Naive B cell (primary cell): ENCODE data around the gene GNA15. TPM values are rescaled to one million over a fixed set of nuclear protein-coding genes. Genes with fewer than 3 reads are reported as not detected.
"Not testable (repeated sequence)": the region's sequence is repeated elsewhere in the genome, so short reads cannot be mapped to it uniquely, and the experiment has no call there.

ENCODE experiments used
- ATAC-seq, 2 donors: fragments of 150-1000 bp; cut with Tn5 transposase; 2 replicates each; pipeline ENCODE4 v1.10.0; 2021; ENCODE audit warnings: low read depth in 2 of 2, mild to moderate bottlenecking in 2 of 2, moderate library complexity in 2 of 2
- DNase-seq: peaks from one replicate; pipeline ENCODE4 v3.0.0; 2022
- H3K27ac Mint-ChIP-seq, 6 donors: one replicate each; pipeline ENCODE4 v1.8.0; 2020 to 2022; ENCODE audit warnings: mild to moderate bottlenecking in 6 of 6, mixed read lengths in 6 of 6, moderate library complexity in 5 of 6, inconsistent platforms in 2 of 6
- H3K27me3 Mint-ChIP-seq, 3 donors: one replicate each; pipeline ENCODE4 v1.8.0; 2021 to 2022; ENCODE audit warnings: mixed read lengths in 3 of 3, mild to moderate bottlenecking in 1 of 3
- H3K36me3 Mint-ChIP-seq, 2 donors: one replicate each; pipeline ENCODE4 v1.8.0; 2020 to 2022; ENCODE audit warnings: mixed read lengths in 2 of 2, inconsistent platforms in 1 of 2, mild to moderate bottlenecking in 1 of 2
- H3K4me1 Mint-ChIP-seq, 3 donors: one replicate each; pipeline ENCODE4 v1.8.0; 2020 to 2022; ENCODE audit warnings: mixed read lengths in 3 of 3, inconsistent platforms in 1 of 3, mild to moderate bottlenecking in 1 of 3, moderate library complexity in 1 of 3
- H3K4me3 Mint-ChIP-seq, 8 donors: one replicate each; pipeline ENCODE4 v1.8.0; 2020 to 2022; ENCODE audit warnings: mild to moderate bottlenecking in 8 of 8, mixed read lengths in 8 of 8, moderate library complexity in 8 of 8, inconsistent platforms in 2 of 8
- H3K9me3 Mint-ChIP-seq, 7 donors: one replicate each; pipeline ENCODE4 v1.8.0; 2020 to 2022; ENCODE audit warnings: mixed read lengths in 7 of 7, mild to moderate bottlenecking in 5 of 7, inconsistent platforms in 2 of 7, moderate library complexity in 1 of 7
- polyA plus RNA-seq, 6 donors: library from polyadenylated mRNA; unstranded; fragments of 300-500 nt; fragmentation: Illumina TruSeq; gene quantifications; one replicate each; pipeline ENCODE4 v1.2.3, GENCODE V29; 2021; ENCODE audit warnings: low read depth in 6 of 6

The GNA15 gene
- polyA plus RNA-seq, 6 donors from 2014 or later: 0.21 to 0.59 (median 0.53) TPM; not detected in 3

DNA sequence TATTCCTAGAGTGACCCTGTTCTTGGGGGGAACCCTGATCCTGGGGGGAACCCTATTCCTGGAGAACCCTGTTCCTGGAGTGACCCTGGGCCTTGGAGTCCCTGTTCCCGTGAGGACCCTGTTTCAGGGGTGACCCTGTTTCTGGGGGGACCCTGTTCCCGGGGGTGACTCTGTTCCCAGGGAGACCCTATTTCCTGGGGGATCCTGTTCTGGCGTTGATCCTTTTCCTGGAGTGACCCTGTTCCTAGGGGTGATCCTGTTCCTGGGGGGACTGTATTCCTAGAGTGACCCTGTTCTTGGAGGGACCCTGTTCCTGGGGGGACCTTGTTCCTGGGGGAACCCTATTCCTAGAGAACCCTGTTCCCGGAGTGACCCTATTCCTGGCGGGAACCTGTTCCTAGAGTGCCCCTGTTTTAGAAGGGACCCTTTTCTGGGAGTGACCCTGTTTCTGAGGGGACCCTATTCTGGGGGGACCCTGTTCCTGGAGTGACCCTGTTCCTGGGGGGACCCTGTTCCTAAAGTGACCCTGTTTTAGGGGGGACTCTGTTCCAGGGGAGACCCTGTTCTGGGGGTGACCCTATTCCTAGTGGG lies 15.0 kb downstream of the GNA15 start:
- ATAC-seq (no peak), DNase-seq (no peak)
- Mint-ChIP-seq H3K4me1 (peaks cover 10 to 16% (median 12%) of the 10 kb centered on the region in 3 donors), H3K27me3 (peaks cover 0 to 12% (median 0%) of the 10 kb centered on the region in 3 donors), H3K27ac (no peak overlapping the region), H3K4me3 (no peak overlapping the region), H3K9me3 (no peaks in the 10 kb centered on the region), H3K36me3 (no peaks in the 10 kb centered on the region)

DNA sequence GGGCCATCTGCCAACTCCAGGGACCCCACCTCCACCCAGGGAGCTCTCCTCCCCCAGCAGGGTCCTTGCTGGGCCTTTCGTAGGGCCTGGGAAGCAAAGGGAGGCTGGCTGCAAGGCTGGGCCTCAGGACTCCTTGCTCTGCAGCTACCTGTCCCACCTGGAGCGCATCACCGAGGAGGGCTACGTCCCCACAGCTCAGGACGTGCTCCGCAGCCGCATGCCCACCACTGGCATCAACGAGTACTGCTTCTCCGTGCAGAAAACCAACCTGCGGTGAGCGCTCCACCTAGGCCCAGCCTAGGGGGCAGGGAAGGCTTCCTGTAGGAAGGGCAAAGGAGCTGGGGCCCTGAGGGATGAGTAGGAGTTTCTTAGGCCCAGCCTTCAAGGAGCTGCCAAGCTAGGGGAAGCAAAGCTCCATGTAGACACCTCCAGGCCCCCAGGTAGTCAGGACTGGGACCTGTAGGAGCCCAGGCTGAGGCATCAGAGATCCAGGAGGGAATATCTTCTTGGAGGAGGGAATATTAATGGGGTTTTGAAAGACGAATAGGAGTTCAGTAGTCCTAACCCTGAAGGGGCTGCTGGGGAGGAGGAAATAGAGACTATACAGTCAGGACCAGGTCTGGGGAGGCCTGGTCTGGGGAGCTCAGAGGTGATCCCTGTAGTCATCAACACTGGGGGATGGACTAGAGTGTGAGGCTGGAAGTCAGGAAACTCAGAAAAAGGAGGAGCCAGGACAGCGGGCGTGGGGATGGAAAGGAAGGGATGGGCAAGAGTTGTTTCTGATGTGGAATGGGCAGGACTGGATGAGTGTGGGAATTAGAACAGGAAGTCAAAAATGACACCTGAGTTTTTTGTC lies 16.0 kb downstream of the GNA15 start:
- peak overlapping the region in 1 of 6 donors; percentile 61 for H3K27ac Mint-ChIP-seq
- no peak for DNase-seq
- H3K4me3 Mint-ChIP-seq: no peak overlapping the region
- H3K27me3 Mint-ChIP-seq: peaks cover 0 to 6% (median 0%) of the 10 kb centered on the region in 3 donors
- H3K4me1 Mint-ChIP-seq: peaks cover 3 to 13% (median 7%) of the 10 kb centered on the region in 3 donors
- H3K36me3 Mint-ChIP-seq: no peaks in the 10 kb centered on the region
- ATAC-seq: no peak
- no peaks in the 10 kb centered on the region for H3K9me3 Mint-ChIP-seq

DNA sequence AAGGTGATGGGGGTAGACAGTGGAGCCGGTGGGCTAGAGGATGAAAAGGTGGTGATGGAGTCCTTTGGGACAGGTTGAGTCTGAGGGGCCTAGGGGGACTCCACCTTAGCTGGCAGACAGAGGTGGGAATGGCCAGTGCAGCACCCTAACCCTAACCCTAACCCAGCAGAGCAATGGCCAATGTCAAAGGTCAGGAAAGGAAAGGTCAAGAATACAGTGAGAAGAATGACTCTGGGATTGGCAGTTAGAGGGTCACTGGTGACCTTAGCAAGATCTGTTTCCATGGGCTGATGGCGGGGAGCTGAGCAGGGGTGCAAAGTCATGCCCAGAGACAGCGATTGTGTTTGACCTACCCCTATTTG lies 16.6 kb downstream of the GNA15 start:
- no peaks in the 10 kb centered on the region for H3K9me3 Mint-ChIP-seq
- ATAC-seq: no peak
- peaks cover 0 to 11% (median 5%) of the 10 kb centered on the region in 3 donors for H3K4me1 Mint-ChIP-seq
- no peak overlapping the region for H3K27ac Mint-ChIP-seq
- H3K36me3 Mint-ChIP-seq: no peaks in the 10 kb centered on the region
- no peak for DNase-seq
- no peak overlapping the region for H3K4me3 Mint-ChIP-seq
- H3K27me3 Mint-ChIP-seq: peaks cover 0 to 5% (median 0%) of the 10 kb centered on the region in 3 donors

DNA sequence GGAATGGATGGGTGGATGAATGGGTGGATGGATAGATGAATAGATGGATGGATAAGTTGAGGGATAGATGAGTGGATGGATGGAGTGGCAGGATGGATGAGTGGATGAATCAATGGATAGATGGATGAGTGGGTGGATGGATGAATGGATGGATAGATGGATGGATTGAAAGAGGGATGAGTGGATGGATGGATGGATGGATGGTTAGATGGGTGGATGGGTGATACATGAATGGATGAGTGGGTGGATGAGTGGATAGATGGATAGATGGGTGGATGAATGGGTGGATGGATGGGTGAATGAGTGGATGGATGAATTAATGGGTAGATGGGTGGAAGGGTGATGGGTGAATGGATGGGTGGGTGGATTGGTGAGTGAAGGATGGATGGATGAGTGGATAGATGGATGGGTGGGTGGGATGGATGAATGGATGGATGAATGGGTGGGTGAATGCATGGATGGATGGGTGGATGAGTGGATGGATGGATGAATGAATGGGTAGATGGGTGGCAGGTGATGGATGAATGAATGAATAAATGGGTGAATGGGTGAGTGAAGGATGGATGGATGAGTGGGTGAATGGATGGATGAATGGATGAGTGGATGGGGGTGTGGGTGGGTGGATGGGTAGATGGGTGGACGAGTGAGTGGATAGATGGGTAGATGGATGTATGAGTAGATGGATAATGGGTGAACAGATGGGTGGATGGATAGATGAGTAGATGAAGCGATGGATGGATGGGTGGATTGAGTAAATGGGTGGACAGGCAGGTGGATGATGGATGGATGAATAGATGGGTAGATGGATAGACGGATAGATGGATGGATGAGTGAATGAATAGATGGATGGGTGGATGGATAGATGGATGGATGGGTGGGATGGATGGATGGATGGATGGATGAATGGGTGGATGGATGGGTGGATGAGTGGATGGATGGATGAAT lies 17.7 kb downstream of the GNA15 start:
- Mint-ChIP-seq H3K9me3 (no peaks in the 10 kb centered on the region), H3K27me3 (peaks cover 0 to 5% (median 0%) of the 10 kb centered on the region in 3 donors), H3K4me1 (peaks cover 0 to 11% (median 5%) of the 10 kb centered on the region in 3 donors), H3K36me3 (no peaks in the 10 kb centered on the region), H3K4me3 (no peak overlapping the region), H3K27ac (no peak overlapping the region)
- no peak for DNase-seq
- ATAC-seq: no peak

DNA sequence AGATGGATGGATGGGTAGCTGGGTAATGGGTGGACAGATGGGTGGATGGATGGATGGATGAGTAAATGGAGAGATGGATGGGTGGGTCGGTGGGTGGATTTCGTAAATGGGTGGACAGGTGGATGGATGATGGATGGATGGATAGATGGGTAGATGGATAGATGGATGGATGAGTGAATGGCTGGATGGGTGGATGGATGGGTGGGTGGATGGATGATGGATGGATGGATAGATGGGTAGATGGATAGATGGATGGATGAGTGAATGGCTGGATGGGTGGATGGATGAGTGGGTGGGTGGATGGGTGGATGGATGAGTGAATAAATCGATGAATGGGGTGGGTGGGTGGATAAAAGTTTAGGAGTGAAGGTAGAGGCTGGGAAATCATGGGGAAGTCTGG lies 18.6 kb downstream of the GNA15 start:
- H3K4me1 Mint-ChIP-seq, H3K27me3 Mint-ChIP-seq, DNase-seq, H3K9me3 Mint-ChIP-seq, ATAC-seq, H3K36me3 Mint-ChIP-seq: not testable (repeated sequence)
- H3K27ac Mint-ChIP-seq: peak overlapping the region in 2 of 6 donors; percentile 80 to 87
- H3K4me3 Mint-ChIP-seq: peak overlapping the region in 3 of 8 donors; percentile 33 to 68 (median 61)

DNA sequence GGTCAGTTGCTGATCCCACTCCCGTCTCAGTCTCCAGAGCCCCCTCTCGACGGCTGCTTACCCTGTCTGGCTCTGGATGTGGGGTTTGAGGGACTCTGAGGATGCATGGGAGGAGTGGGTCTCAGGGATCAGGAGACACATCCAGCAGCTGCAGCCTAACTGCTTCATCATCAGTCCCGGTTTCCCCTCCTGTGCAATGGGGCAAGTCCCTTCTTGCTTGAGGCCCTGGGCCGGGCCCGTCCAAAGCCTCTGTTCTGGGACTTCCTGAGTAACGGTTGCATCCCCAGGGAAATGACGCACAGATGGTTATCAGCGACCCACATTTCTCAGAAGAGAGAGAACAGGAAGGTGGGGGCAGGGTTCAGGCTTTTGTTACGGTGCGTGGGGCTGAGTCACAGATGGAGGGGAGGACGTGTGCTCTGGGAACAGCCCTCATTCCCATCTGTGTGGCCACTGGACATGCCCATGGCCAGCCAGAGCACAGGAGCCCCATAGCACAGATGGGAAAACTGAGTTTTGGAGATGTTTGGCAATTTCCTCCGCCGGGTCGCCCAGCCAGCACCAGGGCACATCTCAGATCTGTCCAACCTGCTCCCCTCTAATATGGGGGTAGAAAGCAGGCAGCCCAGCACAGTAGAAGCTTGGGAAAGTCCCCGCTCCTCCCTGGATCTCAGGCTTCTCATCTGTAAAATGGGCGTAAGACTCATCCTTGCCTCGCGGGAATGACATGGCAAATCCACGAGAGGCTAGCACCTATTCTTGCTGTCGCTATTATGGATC lies 19.3 kb downstream of the GNA15 start:
- Mint-ChIP-seq H3K4me3 (peak overlapping the region in 6 of 8 donors; percentile 22 to 83 (median 64)), H3K4me1 (peaks cover 0 to 3% (median 3%) of the 10 kb centered on the region in 3 donors), H3K27ac (peak overlapping the region in 3 of 6 donors; percentile 72 to 87 (median 83)), H3K27me3 (no peaks in the 10 kb centered on the region), H3K36me3 (no peaks in the 10 kb centered on the region), H3K9me3 (peaks cover 0 to 2% (median 0%) of the 10 kb centered on the region in 7 donors)
- ATAC-seq (peak; percentile 97), DNase-seq (peak; percentile 65)

DNA sequence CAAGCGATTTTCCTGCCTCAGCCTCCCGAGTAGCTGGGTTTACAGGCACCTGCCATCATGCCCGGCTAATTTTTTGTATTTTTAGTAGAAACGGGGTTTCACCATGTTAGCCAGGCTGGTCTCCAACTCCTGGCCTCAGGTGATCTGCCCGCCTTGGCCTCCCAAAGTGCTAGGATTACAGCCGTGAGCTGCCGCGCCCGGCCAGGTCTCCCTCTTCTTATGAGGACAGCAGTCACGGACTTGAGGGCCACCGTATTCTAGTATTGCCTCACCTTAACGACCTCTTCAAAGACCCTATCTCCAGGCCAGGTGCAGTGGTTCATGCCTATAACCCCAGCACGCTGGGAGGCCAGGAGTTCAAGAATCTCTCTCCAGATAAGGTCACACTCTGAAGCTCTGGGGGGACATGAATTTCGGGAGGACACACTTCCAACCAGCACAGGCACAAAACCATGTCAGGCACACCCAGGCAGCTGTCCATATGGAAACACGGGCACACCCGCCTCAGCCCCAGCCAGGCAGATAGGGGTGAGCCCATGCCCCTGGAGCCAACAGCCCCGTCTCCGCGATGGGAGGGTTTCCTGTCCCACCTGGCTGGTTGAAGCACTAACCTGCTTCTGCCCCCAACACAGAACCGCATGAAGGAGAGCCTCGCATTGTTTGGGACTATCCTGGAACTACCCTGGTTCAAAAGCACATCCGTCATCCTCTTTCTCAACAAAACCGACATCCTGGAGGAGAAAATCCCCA lies 21.4 kb downstream of the GNA15 start:
- Mint-ChIP-seq H3K9me3 (peaks cover 0 to 4% (median 0%) of the 10 kb centered on the region in 7 donors), H3K4me3 (peak overlapping the region in 1 of 8 donors; percentile 42), H3K4me1 (peaks cover 0 to 3% (median 3%) of the 10 kb centered on the region in 3 donors), H3K27me3 (no peaks in the 10 kb centered on the region), H3K36me3 (no peaks in the 10 kb centered on the region), H3K27ac (peak overlapping the region in 2 of 6 donors; percentile 40 to 53)
- ATAC-seq (no peak), DNase-seq (no peak)

DNA sequence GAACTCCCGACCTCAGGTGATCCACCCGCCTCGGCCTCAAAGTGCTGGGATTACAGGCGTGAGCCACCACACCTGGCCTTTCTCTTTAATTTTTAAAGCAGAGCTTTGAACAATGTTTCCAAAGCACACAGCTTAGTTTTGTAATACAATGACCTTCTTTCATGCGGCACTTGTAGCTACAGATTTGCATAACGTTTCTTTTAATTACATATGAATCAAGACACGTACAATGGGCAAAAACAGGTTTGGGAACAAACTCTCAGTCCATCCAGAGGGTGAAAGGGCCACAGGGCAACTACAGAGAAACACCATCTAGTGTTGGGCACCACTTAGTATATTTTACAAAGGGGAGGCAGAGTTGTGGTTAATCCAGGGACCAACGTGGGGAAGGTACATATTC lies 23.7 kb downstream of the GNA15 start:
- H3K9me3 Mint-ChIP-seq: peaks cover 0 to 4% (median 0%) of the 10 kb centered on the region in 7 donors
- no peaks in the 10 kb centered on the region for H3K27me3 Mint-ChIP-seq
- no peak overlapping the region for H3K4me3 Mint-ChIP-seq
- H3K36me3 Mint-ChIP-seq: no peaks in the 10 kb centered on the region
- no peak for ATAC-seq
- DNase-seq: no peak
- H3K4me1 Mint-ChIP-seq: peaks cover 3 to 13% (median 9%) of the 10 kb centered on the region in 3 donors
- H3K27ac Mint-ChIP-seq: no peak overlapping the region

DNA sequence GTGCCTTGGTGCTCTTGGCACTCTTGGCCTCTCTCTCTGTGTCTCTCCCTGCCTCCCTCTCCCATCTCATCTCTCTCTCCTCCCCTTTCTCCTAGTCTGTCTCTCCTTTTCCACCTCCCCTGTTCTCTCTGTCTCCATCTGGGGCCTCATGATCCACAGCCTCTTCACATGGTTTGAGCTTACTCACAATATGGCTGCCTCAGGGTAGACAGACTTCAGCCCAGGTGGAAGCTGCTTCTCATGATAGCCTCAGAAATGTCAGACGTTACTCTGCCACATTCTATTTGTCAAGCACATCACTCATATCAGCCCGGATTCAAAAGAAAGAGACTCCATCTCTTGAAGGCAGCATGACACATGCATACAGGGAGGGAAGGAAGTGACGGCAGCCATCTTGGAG lies 24.4 kb downstream of the GNA15 start:
- H3K36me3 Mint-ChIP-seq: no peaks in the 10 kb centered on the region
- peaks cover 4 to 18% (median 12%) of the 10 kb centered on the region in 3 donors for H3K4me1 Mint-ChIP-seq
- no peaks in the 10 kb centered on the region for H3K27me3 Mint-ChIP-seq
- DNase-seq (no peak), ATAC-seq (no peak)
- peak overlapping the region in 1 of 6 donors; percentile 1 for H3K27ac Mint-ChIP-seq
- H3K4me3 Mint-ChIP-seq: peak overlapping the region in 1 of 8 donors; percentile 62
- H3K9me3 Mint-ChIP-seq: peaks cover 0 to 4% (median 0%) of the 10 kb centered on the region in 7 donors

DNA sequence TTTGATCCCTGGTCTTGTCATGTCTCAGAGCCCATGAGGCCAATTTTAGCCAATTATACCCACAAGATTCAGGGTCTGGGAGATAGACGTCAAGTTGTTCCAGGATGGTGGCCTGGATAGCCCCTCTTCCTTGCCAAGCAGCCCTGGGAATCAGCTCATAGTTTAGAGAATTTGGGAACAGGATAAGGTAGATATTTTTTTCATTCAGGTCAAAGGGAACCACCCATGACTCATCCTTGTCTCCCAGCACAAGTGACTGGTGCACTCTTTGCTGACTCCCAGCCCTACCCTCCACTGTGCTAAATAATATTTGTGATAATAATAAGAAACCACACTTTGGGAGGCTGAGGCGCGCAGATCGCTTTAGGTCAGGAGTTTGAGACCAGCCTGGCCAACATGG lies 25.6 kb downstream of the GNA15 start:
- Mint-ChIP-seq H3K4me1 (peaks cover 6 to 28% (median 18%) of the 10 kb centered on the region in 3 donors), H3K9me3 (peaks cover 0 to 8% (median 4%) of the 10 kb centered on the region in 7 donors), H3K27ac (no peak overlapping the region), H3K4me3 (no peak overlapping the region), H3K36me3 (no peaks in the 10 kb centered on the region), H3K27me3 (no peaks in the 10 kb centered on the region)
- DNase-seq (no peak), ATAC-seq (no peak)

DNA sequence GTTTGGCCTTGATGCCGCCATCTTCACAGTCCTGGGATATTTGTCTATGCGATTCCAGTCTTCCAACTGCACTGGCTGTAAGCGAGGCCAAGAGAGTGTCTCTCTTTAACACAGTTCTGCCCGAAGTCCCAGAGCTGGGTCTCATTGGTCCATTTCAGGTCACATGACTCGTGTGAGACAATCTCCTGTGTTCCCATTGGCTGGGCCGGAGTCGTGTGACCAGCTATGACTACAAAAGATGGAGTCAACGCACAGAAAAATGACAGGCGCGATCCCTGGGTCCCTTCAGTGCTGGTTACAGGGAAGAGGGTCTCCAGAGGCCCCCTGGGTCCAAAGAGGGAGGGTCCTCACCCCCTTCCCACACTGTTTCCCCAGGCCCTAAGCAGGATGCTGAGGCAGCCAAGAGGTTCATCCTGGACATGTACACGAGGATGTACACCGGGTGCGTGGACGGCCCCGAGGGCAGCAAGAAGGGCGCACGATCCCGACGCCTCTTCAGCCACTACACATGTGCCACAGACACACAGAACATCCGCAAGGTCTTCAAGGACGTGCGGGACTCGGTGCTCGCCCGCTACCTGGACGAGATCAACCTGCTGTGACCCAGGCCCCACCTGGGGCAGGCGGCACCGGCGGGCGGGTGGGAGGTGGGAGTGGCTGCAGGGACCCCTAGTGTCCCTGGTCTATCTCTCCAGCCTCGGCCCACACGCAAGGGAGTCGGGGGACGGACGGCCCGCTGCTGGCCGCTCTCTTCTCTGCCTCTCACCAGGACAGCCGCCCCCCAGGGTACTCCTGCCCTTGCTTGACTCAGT lies 26.8 kb downstream of the GNA15 start:
- Mint-ChIP-seq H3K4me1 (peaks cover 6 to 25% (median 18%) of the 10 kb centered on the region in 3 donors), H3K36me3 (no peaks in the 10 kb centered on the region), H3K4me3 (no peak overlapping the region), H3K27me3 (no peaks in the 10 kb centered on the region), H3K27ac (no peak overlapping the region), H3K9me3 (peaks cover 0 to 8% (median 4%) of the 10 kb centered on the region in 7 donors)
- no peak for DNase-seq
- ATAC-seq: no peak
